HUES6 (cell line): Measurements from ENCODE around the gene HERPUD1.

Experiments used
- H3K27ac ChIP-seq: 2 replicates; pipeline ENCODE4 v1.7.0; 2013; ENCODE audit warnings: low read depth, mild to moderate bottlenecking, low read length, inconsistent platforms
- H3K27me3 ChIP-seq: 2 replicates; pipeline ENCODE4 v1.6.1; 2013; ENCODE audit warnings: low read length; ENCODE audit not compliant: control insufficient read depth, insufficient read depth
- H3K36me3 ChIP-seq: 2 replicates; pipeline ENCODE4 v1.6.1; 2013; ENCODE audit warnings: low read length; ENCODE audit not compliant: control insufficient read depth, insufficient read depth
- H3K4me1 ChIP-seq: 2 replicates; pipeline ENCODE4 v1.6.1; 2013; ENCODE audit warnings: low read length; ENCODE audit not compliant: control insufficient read depth, insufficient read depth
- H3K4me3 ChIP-seq: 2 replicates; pipeline ENCODE4 v1.5.1; 2013; ENCODE audit warnings: low read depth, low read length
- H3K9ac ChIP-seq: one replicate; pipeline ENCODE4 v1.6.1; 2013; ENCODE audit warnings: mild to moderate bottlenecking, low read length
- H3K9me3 ChIP-seq: 2 replicates; pipeline ENCODE4 v1.6.1; 2013; ENCODE audit warnings: low read depth, low read length; ENCODE audit not compliant: control insufficient read depth, insufficient read depth

HERPUD1 gene

DNA sequence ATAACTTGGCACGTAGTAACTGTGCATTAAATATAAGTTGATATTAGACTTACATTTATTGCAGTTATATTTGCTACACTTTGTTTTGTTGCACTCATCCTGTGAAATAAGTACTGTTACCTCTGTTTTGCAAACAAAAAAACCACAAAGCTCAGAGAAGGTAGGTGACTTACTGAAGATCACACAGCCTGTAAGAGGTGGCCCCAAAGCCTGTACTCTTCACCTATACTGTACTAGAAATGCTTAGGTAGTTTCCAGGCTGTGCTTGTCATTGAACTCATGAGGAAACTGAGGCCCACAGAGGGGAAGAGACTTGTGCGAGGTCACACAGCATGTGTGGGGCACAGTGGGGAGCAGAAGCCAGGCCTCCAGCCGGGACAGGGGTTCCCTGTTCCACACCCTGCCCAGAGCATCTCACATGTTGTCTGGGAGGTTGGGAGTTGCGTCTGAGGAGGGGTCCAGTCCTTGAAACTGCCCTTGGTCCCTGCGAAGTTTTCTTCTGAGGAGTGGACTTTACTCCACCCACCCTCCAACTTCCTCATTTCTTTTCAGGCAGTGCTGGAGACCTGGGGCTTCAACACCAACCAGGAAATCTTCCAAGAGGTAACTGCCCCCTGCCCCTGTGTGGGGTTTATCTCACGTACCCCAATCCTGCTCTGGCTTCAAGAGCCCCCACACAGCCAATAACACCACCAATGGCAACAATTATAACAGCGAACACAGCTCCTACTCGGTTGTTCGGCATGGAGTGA, 42.8 kb downstream of the HERPUD1 start:
- no peaks in the 10 kb centered on the region for H3K36me3 ChIP-seq
- no peaks in the 10 kb centered on the region for H3K27me3 ChIP-seq
- no peak overlapping the region for H3K27ac ChIP-seq
- H3K9ac ChIP-seq: no peak overlapping the region
- H3K9me3 ChIP-seq: no peaks in the 10 kb centered on the region
- H3K4me1 ChIP-seq: no peaks in the 10 kb centered on the region
- no peak overlapping the region for H3K4me3 ChIP-seq

DNA sequence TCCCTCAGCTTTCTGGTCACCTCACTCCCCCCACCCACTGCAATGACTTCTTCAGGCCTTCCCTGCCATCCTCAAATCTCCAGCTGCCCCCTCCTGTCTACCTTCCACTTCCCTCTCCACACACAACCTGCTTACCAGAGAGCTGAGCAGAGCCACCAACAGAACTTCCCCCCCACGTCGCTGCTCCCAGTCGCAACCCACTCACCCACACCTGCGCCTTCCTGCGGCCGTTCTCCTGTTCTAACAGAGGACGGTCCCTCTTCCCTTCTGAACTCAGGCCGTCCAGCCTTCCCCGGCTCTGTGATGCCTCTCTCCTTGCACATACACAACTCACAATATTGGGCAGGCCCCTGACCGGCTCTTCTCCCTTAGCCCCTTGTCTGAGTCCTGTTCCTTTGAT, 43.8 kb downstream of the HERPUD1 start:
- no peak overlapping the region for H3K27ac ChIP-seq
- no peak overlapping the region for H3K9ac ChIP-seq
- no peaks in the 10 kb centered on the region for H3K27me3 ChIP-seq
- no peaks in the 10 kb centered on the region for H3K9me3 ChIP-seq
- no peaks in the 10 kb centered on the region for H3K4me1 ChIP-seq
- no peak overlapping the region for H3K4me3 ChIP-seq
- H3K36me3 ChIP-seq: no peaks in the 10 kb centered on the region

DNA sequence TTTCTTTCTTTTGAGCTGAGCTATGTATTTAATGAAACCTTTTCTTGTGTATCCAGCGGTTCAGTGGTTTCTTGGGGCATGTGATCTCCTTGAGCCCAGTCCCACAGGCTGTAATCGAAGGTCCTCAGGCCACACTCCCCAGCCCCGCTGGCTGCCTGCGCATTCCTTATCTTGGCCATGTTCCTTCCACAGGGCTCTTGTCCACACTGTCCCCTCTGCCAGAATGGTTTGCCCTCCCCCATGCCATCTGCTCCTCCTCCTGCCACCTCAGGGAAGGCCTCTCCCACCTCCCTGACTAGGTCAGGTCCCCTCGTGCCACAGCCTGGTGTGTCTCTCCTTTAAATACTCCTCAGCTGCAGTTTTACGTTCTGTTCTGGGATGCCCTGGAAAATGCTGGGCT, 45.3 kb downstream of the HERPUD1 start:
- Histone ChIP-seq H3K4me3 (no peak overlapping the region), H3K27me3 (no peaks in the 10 kb centered on the region), H3K27ac (no peak overlapping the region), H3K9ac (no peak overlapping the region), H3K4me1 (no peaks in the 10 kb centered on the region), H3K36me3 (no peaks in the 10 kb centered on the region), H3K9me3 (no peaks in the 10 kb centered on the region)

DNA sequence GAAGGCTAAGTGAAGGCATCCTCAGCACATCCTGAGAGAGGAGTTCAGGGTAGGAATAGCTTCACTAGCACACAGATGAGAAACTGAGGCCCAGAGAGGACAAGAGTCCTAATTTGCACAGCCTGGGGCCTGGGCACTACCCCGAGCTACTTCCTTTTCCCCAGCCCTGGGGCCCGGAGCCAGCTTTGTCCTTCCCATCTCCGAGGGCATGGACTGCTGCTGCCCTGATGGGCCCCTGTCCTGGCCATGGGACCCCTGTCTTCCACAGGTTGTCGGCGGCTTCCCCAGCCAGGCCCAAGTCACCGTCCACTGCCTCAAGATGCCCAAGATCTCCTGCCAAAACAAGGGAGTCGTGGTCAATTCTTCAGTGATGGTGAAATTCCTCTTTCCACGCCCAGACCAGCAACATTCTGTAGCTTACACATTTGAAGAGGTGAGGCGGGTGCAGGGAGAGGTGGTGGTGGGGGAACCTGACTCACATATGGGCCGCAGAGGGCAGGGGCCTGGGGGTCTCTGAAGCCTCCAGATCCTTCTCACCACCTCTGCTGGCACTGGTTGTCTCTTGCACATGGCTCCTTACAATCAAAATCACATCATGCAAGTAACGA, 46.0 kb downstream of the HERPUD1 start:
- Histone ChIP-seq H3K4me1 (no peaks in the 10 kb centered on the region), H3K27me3 (no peaks in the 10 kb centered on the region), H3K27ac (no peak overlapping the region), H3K9ac (no peak overlapping the region), H3K4me3 (no peak overlapping the region), H3K9me3 (no peaks in the 10 kb centered on the region), H3K36me3 (no peaks in the 10 kb centered on the region)

DNA sequence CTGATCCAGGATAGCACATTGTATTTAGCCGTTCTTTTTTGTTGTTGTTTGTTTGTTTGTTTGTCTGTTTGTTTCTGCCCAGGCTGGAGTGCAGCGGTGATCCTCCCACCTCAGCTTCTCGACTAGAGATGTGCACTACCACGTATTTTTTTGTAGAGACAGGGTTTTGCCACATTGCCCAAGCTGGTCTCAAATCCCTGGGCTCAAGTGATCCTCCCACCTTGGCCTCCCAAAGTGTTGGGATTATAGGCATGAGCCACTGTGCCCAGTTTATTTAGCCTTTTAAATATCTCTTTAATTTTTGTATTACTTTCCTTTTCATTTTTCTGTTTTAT, 48.2 kb downstream of the HERPUD1 start:
- Histone ChIP-seq H3K4me3 (no peak overlapping the region), H3K9me3 (no peaks in the 10 kb centered on the region), H3K27me3 (no peaks in the 10 kb centered on the region), H3K4me1 (peaks cover 6% of the 10 kb centered on the region; the same call in 1 of the 2 replicates), H3K9ac (no peak overlapping the region), H3K27ac (no peak overlapping the region), H3K36me3 (no peaks in the 10 kb centered on the region)

DNA sequence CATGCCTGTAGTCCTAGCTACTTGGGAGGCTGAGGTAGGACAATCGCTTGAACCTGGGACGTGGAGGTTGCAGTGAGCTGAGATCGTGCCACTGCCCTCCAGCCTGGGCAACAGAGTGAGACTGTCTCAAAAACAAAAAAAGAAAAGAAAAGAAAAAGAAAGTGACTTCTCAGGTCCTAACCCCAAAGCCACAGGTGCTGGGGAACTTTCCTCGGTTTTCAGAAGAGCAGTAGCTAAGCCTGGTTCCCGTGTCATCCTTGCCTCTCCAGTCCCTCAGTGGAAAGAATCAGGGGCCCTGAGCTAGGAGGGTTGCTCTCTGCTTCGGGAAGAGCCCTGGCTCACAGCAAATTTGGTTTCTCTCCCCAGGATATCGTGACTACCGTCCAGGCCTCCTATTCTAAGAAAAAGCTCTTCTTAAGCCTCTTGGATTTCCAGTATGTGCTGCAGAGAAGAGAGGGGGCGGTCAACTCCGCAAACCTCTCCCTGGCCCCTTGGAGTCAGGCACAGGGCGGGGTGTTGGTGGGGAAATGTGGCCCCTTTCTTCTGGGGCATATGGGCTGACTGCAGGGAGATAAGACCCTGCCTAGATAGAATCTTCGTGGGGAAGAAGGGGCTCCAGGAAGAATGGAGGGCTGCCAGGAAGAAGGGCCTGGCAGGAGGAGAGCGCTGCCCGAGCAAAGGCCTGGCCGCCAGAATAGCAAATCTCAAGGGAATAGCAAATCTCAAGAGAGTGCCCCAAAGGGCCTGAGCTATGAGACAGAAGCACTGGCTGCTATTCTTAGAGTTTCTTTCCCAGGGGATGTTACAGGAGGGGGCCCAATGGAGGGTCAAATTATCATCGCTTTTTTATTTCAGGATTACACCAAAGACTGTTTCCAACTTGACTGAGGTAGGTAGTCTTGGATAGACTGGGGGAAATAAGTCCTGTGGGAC, 49.1 kb downstream of the HERPUD1 start:
- Histone ChIP-seq H3K36me3 (no peaks in the 10 kb centered on the region), H3K27ac (no peak overlapping the region), H3K9ac (no peak overlapping the region), H3K4me1 (peaks cover 10% of the 10 kb centered on the region; the same call in 1 of the 2 replicates), H3K9me3 (no peaks in the 10 kb centered on the region), H3K27me3 (no peaks in the 10 kb centered on the region), H3K4me3 (no peak overlapping the region)

DNA sequence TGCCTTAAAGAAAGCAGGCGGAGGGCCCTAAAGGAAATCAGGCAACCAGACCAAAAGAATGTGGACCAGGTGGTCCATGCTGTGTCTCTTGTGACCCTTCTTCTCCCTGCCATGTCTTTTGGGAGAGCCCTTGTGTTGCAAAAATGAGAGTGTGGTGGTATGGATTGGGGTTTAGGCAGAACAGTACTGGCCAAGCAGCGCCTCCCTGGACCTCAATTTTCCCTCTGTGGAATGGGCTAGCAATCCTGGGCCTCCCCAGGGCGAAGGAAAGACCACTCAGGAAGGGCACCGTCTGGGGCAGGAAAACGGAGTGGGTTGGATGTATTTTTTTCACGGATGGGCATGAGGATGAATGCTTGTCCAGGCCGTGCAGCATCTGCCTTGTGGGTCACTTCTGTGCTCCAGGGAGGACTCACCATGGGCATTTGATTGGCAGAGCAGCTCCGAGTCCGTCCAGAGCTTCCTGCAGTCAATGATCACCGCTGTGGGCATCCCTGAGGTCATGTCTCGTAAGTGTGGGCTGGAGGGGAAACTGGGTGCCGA, 49.9 kb downstream of the HERPUD1 start:
- no peak overlapping the region for H3K9ac ChIP-seq
- no peaks in the 10 kb centered on the region for H3K27me3 ChIP-seq
- peaks cover 10% of the 10 kb centered on the region; the same call in 1 of the 2 replicates for H3K4me1 ChIP-seq
- no peaks in the 10 kb centered on the region for H3K36me3 ChIP-seq
- no peaks in the 10 kb centered on the region for H3K9me3 ChIP-seq
- H3K4me3 ChIP-seq: no peak overlapping the region
- no peak overlapping the region for H3K27ac ChIP-seq

DNA sequence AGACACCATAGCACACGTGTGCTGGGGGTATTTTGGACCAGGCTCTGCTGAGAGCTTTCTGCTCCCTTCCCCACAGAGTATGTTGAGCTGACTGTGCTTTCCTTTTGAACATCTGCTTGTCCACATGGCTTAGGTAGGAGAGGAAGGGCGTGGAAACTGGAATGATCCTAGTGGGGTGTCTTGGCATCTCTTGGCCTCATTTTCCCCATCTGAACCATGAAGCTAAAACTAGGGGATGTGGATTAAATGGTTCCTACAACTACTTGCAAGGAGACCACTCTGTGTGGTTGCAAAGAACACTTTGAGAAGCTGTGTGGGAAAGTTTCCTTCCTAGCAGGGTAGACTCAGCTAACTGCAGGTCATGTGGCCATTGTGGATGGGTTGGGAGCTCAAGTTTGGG, 50.8 kb downstream of the HERPUD1 start:
- no peaks in the 10 kb centered on the region for H3K36me3 ChIP-seq
- H3K4me1 ChIP-seq: peaks cover 10% of the 10 kb centered on the region; the same call in 1 of the 2 replicates
- H3K27ac ChIP-seq: no peak overlapping the region
- H3K9me3 ChIP-seq: no peaks in the 10 kb centered on the region
- H3K4me3 ChIP-seq: no peak overlapping the region
- H3K9ac ChIP-seq: no peak overlapping the region
- peaks cover 5% of the 10 kb centered on the region for H3K27me3 ChIP-seq

DNA sequence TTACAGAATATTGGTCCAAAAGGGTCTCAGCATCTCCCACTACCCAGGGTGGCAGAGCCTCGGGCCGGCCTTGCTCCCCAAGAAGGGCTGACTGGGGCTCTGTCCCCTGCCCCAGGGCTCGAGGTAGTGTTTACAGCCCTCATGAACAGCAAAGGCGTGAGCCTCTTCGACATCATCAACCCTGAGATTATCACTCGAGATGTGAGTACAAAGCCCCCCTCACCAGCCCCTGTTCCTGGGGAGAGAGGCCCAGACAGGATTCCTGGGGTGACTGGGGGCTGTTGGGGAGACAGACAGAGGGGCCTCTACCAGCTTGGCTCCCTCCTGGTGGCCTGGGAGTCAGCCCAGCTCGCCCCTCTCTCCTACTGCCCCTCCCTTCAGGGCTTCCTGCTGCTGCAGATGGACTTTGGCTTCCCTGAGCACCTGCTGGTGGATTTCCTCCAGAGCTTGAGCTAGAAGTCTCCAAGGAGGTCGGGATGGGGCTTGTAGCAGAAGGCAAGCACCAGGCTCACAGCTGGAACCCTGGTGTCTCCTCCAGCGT, 51.3 kb downstream of the HERPUD1 start:
- Histone ChIP-seq H3K9ac (no peak overlapping the region), H3K4me1 (peaks cover 10% of the 10 kb centered on the region; the same call in 1 of the 2 replicates), H3K9me3 (no peaks in the 10 kb centered on the region), H3K27me3 (peaks cover 11% of the 10 kb centered on the region), H3K27ac (no peak overlapping the region), H3K4me3 (no peak overlapping the region), H3K36me3 (no peaks in the 10 kb centered on the region)

DNA sequence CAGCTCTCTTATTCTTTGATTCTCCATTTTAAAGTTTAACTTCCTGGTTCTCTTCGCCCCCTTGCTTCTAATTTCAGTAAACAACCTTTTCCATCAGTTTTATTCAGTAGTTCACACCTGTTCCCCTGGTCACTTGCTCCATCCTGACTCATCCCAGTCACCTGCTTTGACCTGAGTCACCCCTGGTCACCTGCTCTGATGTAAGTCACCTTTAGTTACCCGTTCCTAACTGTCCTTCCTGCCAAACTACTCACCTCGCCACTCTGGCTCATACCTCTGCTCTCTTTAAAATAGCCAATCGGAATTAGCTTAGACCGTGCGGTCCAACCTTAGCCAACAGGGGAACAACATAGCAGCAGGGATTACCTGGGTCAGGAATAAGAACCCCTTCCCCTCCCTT, 52.7 kb downstream of the HERPUD1 start:
- H3K4me1 ChIP-seq: peaks cover 10% of the 10 kb centered on the region; the same call in 1 of the 2 replicates
- H3K27ac ChIP-seq: no peak overlapping the region
- H3K27me3 ChIP-seq: peaks cover 24% of the 10 kb centered on the region

More for the DNA sequence above, 52.7 kb downstream of the HERPUD1 start:
- Histone ChIP-seq H3K9me3 (no peaks in the 10 kb centered on the region), H3K36me3 (no peaks in the 10 kb centered on the region), H3K9ac (no peak overlapping the region), H3K4me3 (no peak overlapping the region)
